NCI-H2029 treated with DMSO at 0.1 percent for 48 hours (cell line): ENCODE data around the gene WNT7B.
A peak's percentile ranks its signal among the peaks of the same experiment; 100 is the strongest.

ENCODE experiments used
- DNase-seq: peaks from one replicate; lab custom pipeline; 2025; lab: John Stamatoyannopoulos, UW

WNT7B gene

GRCh38 chr22:45953178-45953577 is 23.8 kb downstream of the WNT7B start:
- DNase-seq, result no peak

- no peak for DNase-seq
These were observed 24.4 kb downstream of the WNT7B start for GRCh38 chr22:45952553-45952952.

- no peak for DNase-seq
These were observed 24.8 kb downstream of the WNT7B start for GRCh38 chr22:45952151-45952550.

DNA sequence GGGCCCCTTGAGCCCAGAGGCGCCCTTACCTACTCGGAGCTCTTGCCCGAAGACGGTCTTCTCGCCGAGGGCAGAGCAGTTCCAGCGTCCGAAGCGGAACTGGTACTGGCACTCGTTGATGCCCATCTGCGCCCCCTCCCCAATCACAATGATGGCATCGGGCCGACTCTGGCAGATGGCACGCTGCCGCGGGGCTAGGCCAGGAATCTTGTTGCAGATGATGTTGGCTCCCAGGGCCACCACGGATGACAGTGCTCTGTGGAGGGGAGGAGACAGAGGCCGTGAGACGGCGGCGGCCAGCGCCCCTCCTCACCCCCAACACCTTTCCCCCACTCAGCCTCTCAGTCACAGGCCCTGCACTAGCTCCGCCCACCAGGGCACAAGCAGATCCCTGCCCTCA is 27.1 kb downstream of the WNT7B start:
- DNase-seq, result no peak

DNA sequence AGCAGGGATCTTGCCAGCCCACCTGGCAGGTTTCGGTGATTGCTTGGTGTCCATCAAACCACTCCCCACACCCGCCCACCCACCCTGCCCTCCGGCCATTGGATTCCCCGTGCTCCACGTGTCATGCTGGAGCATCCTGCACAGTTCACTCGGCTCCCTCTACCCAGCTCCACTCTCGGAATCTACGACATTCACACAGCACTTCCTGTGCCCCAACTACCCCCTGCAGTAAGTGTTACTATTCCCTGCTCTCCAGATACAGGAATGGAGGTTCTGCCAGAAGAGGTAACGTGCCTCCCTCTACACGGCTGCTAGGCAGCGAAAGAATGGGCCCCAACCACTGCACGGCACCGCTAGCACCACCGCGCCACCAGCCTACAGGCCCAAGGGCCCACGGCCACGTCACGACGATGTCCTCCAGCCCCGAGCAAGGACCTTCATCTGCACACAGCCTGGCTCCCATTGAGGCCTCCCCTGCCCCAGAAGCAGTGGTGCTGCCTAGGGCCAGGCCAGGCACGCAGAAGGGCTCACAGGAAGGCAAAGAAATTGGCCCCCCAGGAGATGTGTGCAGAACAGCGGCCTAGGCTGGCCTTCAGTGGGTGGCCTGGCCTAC is 27.6 kb downstream of the WNT7B start:
- no peak for DNase-seq

DNA sequence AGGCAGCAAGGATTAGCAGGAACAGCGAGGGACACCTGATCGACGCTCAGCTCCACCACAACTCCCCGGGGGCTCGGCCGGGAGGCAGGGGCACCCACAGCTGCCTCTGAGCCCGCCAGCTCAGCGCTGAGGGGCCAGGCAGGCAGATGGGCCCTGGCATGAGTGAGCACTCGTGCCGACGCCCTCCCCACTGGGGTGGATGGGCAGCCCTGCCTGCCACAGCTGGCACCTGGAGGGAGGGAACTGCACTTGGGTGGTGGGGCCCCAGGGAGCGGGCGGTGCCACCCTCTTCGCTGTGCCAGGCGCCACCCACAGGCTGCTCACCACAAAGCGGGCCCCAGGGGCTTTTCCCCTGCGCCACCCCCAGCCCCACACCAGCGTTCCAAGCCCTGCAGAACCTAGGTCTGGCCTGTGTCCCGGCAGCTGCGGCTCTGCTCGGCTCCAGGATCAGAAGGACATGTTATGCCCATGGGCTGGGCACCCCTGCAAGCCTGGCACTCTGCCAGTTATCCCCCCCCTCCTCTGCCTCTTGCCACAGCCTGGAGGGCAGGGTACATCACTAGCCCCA is 28.8 kb downstream of the WNT7B start:
- DNase-seq, result no peak

DNA sequence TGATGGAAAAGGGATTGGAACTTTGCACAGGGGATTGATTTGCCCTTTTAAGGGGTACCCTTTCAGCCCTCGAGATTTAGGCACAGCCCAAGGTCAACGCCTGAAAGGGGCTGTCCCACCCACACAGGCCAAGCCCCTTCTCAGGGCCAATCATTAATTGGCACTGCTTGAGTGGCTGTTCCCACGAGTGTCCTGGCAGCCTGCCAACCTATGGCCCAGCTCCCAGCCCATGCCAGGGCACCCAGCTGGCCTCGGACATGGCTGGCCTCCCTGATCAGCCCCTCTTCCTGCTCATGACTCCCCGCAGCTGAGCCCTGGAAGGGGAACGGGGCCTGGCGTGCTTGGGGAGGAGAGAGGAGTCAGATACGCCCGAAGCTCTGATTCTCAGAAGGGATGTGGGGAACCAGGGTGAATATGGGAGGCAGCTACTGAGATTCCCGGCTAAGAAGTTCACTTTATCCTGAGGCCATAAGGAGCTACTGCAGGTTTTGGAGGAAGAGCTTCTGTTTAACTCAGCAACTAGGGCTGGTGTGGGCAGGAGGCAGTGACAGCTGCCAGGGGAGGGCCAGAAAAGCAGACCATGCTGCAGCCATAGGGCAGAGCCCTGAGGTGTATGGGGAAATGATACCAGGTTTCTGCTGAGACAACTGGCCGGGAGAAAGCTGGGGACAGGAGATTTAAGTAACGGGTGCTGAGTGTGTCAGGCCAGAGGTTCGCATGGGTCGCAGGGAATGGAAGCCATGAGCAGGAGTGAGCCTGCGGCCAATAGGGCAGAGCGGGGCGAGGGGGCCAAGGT is 30.0 kb downstream of the WNT7B start:
- no peak for DNase-seq

GRCh38 chr22:45945621-45946106 is 31.3 kb downstream of the WNT7B start:
- DNase-seq, result no peak

DNA sequence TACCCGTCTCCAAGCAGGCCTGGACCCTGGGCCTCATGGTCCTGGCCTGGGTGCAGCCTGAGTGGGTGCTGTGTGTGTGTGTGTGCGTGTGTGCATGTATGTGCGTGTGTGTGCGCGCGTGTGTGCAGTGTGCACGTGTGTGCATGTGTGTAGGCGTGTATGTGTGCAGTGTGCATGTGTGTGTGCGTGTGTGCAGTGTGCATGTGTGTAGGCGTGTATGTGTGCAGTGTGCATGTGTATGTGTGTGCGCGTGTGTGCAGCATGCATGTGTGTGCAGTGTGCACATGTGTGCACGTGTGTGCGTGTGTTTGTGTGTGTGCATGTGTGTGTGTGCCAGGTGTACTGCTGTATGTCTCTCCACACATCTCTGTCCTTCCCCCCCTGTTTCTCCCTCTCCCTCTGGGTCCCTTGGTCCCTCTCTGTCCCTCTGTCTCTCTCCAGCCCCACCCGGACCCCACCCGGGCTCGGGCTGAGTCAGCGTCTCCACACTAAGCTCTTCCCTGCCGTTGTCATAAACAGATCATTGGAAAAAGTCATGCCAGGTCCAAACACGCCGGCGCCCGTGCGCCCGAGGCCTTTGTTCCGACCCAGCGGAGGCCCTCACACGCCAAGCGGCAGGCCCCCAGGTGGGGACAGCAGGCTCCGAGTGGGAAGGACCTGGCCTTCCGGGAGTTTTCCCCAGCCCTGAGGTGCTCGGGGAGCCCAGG is 34.0 kb downstream of the WNT7B start:
- no peak for DNase-seq

DNA sequence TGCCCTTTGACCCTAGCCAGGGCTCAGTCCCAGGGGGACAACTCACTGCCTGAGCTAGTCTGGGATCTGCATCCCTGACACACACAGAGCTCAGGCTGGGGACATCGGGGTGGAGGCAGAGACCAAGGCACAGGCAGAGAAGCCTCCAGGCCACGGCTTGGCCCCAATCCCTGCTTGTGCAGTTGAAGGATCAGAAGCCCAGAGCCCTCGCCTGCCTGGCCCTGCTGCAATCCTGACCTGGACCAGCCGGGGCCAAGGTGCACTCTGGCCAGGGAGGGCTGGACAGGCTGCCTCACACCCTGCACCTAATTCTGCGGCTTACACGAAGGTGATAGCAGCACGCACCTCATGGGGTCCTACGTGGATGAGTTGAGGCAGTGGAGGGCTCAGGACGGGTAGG is 34.6 kb downstream of the WNT7B start:
- no peak for DNase-seq

DNA sequence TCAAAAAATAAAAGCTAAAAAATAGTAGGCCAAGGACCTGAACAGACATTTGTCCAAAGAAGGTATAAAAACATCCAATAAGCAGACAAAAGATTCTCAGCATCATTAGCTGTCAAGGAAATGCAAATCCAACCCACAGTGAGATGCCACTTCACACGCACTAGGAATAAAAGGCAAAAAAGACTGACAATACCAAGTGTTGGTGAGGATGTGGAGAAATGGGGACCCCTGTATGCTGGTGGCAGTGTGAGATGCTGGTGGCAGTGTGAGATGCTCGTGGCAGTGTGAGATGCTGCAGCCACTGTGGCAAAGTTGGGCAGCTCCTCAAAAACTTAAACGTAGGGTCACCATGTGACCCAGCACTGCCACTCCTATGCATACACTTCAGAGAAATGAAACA is 38.0 kb downstream of the WNT7B start:
- DNase-seq, result no peak

DNA sequence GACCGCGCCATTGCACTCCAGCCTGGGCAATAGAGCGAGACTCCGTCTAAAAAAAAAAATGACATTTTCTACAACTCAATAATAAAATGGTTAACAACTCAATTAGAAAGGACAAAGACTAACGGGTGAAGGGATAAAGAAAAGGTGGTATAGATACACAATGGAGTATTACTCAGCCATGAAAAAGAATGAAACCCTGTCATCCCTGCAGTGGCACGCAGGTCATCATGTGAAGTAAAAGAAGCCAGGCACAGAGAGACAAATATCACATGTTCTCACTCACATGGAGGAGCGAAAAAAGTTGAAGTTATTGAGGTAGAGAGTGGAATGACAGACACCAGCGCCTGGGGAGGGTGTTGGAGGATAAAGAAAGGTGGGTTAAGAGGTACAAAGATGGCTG is 39.0 kb downstream of the WNT7B start:
- no peak for DNase-seq

DNA sequence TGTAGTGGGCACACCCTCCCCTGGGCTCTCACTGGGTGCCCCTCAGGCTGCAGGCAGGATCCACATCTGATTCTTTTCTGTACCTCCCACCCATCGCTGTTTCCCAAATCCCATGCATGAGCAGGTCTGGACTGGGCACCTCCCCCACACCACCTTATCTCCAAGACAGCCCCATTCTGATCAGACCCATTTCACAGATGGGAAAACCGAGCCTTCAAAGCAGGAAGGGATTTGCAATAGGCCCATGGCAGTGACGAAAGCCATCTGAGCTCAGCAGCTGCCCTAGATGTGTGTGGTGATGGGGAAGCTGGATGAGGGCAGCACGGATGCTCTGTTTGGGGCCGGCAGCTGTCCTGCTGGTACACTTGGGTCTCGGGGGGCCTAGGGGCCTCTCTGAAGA is 41.4 kb downstream of the WNT7B start:
- DNase-seq, result no peak

DNA sequence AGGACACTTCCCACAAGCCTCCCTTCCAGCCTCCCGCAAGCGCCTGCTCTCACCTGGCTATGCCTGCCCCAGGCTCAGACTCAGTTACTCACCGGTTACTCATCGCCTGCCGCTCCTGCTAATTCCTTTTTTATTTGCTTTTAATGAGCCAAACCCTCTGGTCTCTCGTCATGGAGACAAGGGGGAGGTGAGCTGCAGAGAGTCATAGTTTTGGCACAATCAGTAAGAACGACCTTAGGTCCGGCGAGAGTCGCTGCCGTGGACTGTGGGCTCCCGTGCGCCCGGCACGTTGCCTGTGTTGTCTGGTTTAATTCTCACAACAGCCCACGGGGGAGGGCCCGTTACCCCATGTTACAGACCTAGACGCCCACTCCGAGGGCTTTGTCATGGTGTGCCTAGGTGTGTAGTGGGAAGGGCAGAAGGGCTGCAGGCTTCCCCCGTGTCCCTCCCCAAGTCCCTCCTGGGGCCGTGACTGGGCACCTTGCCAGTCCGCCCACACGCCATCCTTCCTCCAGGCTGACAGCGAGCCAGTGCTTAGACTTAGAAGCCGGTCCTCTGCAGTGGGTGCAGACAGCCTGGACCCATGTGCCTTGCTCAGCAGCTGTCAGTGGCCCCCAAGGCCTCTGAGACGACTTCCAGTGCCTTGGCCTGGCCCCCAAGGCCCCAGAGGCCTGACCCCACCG is 42.2 kb downstream of the WNT7B start:
- peak; percentile 12 for DNase-seq

- DNase-seq, result no peak
These were observed 42.8 kb downstream of the WNT7B start for GRCh38 chr22:45934168-45934564.

DNA sequence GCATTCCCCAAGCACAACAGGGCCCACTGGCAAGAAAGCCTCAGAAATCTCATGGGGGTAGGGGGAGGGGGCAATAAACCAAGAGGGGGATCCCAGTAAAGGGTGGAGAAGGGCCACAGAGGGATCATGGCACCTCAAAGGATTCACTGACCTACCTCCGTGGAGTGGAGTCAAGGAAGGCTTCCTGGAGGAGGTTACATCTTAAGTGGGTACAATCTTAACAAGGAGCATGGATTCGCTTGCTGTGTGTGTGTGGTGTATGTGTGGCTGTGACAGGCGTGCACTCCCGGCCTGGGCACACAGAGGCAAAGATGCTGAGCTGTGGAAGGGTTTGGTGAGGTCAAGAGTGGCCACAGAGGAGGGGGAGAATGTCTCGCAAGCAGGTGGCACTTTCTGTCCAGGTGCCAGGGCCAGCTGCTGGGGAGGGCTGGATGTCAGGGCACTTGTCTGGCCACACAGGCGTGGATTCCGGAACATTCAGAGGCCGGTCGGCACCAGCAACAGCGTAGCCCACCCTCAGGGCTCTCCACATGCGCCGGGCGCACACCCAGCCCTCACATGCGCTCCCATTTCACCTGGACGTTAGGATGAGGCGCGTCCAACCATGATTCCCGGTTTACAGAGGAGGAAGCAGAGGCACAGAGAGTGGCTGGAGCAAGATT is 43.3 kb downstream of the WNT7B start:
- DNase-seq, result no peak

- no peak for DNase-seq
These were observed 44.9 kb downstream of the WNT7B start for GRCh38 chr22:45932071-45932470.

GRCh38 chr22:45931042-45931441 is 45.9 kb downstream of the WNT7B start:
- DNase-seq, result no peak

- no peak for DNase-seq
These were observed 46.6 kb downstream of the WNT7B start for GRCh38 chr22:45930324-45930723.

DNA sequence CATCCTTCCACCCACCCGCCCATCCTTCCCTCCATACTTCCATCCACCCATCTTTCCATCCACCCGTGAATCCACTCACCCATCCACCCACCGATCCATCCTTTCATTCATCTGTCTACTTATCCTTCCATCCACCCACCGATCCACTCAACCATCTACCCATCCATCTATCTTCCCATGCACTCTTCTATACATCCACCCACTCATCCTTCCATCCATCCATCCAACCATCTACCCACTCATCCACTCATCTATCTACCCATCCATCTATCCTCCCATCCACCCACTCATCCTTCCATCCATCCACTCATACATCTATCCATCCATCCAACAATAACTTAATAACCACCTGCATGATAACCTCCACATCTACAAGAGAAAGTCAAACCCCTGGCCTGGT is 47.3 kb downstream of the WNT7B start:
- no peak for DNase-seq

GRCh38 chr22:45928726-45929368 is 48.1 kb downstream of the WNT7B start:
- DNase-seq, result no peak
